Measurements from ENCODE around the gene MZF1.
"Not testable (repeated sequence)": the region's sequence is repeated elsewhere in the genome, so short reads cannot be mapped to it uniquely, and the experiment has no call there.

The MZF1 gene

DNA sequence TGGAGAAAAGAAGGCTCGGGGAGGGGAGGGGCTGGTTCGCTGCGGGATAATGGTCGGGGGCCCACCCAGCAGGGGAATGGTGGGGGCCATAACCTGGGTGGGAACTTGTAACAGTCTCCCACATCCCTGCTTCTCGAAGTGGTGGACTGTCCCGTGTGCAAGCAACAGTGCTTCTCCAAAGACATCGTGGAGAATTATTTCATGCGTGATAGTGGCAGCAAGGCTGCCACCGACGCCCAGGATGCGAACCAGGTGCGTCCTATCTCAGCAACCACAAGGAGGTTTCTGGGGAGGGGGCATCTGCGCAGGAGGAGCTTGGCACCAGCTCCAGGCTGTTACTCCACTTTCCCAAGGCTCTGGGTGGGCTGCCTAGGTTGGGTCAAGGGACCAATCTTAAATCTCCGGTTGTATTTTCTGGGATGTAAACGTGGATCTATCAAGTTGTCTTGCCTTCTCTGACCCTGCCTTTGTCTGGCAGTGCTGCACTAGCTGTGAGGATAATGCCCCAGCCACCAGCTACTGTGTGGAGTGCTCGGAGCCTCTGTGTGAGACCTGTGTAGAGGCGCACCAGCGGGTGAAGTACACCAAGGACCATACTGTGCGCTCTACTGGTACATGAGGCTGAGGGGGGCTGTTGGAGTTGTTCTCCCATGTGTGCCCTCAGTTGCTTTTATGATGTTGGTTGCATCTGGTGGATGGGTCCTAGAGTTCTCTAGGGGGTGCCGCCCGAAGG lies 27.7 kb downstream of the MZF1 start:
- DNase-seq (ENCODE audit: low read depth) = no peak
- TF ChIP-seq, protein P1, sequence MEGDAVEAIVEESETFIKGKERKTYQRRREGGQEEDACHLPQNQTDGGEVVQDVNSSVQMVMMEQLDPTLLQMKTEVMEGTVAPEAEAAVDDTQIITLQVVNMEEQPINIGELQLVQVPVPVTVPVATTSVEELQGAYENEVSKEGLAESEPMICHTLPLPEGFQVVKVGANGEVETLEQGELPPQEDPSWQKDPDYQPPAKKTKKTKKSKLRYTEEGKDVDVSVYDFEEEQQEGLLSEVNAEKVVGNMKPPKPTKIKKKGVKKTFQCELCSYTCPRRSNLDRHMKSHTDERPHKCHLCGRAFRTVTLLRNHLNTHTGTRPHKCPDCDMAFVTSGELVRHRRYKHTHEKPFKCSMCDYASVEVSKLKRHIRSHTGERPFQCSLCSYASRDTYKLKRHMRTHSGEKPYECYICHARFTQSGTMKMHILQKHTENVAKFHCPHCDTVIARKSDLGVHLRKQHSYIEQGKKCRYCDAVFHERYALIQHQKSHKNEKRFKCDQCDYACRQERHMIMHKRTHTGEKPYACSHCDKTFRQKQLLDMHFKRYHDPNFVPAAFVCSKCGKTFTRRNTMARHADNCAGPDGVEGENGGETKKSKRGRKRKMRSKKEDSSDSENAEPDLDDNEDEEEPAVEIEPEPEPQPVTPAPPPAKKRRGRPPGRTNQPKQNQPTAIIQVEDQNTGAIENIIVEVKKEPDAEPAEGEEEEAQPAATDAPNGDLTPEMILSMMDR (conservative IDR thresholded peaks at IDR 0.05; ENCODE audit: low read depth, low read length) = no peak
- peak overlapping the region; percentile 95 for H3K4me3 ChIP-seq (ENCODE audit: low read length)

GRCh38 chr19:58544591-58545285 lies 28.4 kb downstream of the MZF1 start:
- TF ChIP-seq, protein P1 (conservative IDR thresholded peaks at IDR 0.05; ENCODE audit: low read depth, low read length) = no peak
- H3K4me3 ChIP-seq (ENCODE audit: low read length) = peak overlapping the region; percentile 95
- DNase-seq (ENCODE audit: low read depth) = no peak

DNA sequence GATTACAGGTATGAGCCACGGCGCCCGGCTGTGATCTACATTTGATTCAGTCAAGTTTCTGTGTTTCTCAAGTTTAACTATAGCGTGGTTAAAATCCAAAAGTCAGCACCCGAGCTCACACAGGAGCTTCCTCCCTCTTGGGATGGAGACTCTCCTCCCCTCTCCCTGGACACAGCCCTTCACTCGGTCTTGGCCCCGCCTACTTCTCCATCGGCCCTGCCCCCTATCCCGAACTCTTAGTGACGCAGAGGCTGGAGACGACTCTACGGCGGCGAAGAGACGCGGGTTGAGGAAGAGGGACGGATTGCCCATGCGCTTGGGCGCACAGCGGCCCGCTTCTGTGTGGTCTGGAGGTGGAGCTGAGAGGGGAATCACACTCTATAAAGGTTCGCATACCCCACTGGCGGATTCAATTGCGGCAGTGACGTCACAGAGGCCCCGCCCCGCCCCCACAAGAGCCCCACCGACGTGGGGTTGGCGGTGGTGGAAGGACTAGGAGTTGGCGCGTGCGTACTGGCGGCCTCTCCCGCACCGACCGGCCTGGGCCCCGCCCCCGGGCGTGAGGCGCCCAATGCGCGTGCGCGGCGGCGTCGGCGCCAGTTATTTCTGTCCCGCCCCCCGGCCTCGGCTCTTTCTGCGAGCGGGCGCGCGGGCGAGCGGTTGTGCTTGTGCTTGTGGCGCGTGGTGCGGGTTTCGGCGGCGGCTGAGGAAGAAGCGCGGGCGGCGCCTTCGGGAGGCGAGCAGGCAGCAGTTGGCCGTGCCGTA lies 29.1 kb downstream of the MZF1 start, which contains the start of gene TRIM28:
Gene TRIM28 (plus strand): TSS at position 239 of the 765 bp plus-strand sequence. CDS start 694 bp downstream, outside the sequence.
- TF ChIP-seq, protein P1 (conservative IDR thresholded peaks at IDR 0.05; ENCODE audit: low read depth, low read length) = no peak
- peak within 1 kb of the TSS; percentile 95 for H3K4me3 ChIP-seq (ENCODE audit: low read length)
- peak; percentile 97 for DNase-seq (ENCODE audit: low read depth)

DNA sequence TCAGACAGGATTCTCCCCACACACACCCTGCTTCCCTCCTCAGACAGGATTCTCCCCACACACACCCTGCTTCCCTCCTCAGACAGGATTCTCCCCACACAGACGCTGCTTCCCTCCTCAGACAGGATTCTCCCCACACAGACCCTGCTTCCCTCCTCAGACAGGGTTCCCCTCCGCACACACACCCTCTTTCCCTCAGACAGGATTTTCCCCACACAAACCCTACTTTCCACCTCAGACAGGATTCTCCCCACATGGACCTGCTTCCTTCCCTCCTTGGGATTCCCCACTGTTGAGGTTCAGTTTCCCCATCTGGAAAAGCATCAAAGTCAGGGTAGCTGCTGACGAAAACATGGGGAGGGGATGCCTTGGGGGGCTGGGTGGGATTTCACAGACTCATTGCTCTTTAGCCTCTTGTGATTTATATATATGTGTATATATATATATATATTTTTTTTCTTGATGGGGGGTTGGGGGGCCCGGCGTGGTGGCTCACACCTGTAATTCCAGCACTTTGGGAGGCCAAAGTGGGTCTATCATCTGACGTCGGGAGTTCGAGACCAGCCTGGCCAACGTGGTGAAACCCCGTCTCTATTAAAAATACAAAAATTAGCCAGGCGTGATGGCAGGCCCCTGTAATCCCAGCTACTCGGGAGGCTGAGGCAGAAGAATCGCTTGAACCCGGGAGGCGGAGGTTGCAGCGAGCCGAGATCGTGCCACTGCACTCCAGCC lies 30.3 kb downstream of the MZF1 start:
- H3K4me3 ChIP-seq (ENCODE audit: low read length) = not testable (repeated sequence)

GRCh38 chr19:58539169-58539559 lies 34.0 kb downstream of the MZF1 start:
- not testable (repeated sequence) for DNase-seq (ENCODE audit: low read depth); H3K4me3 ChIP-seq (ENCODE audit: low read length)

More for the DNA sequence above, 30.3 kb downstream of the MZF1 start:
- DNase-seq (ENCODE audit: low read depth) = not testable (repeated sequence)

DNA sequence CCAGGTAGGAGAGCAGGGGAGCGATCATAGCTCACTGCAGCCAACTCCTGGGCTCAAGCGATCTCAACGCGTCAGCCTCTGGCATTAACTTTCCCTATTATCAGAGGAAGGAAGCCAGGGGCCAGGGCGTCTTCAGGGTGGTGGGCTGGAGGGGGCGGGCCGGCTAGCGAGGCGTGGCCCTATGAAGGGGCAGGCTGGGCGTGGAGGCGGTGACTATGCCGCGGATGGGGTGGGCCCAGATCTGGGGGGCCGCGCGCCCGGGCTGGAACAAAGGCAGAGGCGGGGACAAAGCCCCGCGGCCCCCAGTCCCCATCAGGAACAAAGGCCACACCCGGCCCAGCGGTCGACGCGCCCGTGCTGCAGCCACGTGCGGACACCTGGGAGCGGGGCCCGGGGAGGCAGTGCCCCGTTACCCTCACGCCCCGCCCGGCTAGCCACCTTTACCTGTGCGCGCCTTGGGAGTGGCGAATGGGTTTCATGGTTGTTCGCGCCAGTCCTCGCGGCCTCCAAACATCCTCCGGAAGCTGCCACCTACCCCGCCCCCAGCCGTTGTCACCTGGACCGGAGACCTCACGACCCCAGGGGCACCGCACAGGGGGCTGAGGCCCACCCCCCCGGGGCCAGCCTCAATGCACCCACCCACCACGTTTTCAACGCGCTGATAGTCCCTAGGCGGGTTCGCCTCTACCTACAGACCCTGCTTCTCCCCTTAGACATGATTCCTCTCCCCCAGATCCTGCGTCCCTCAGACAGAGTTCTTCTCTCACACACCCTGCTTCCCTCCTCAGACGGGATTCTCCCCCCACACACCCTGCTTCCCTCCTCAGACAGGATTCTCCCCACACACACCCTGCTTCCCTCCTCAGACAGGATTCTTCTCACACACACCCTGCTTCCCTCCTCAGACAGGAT lies 34.6 kb downstream of the MZF1 start:
- TF ChIP-seq, protein P1 (conservative IDR thresholded peaks at IDR 0.05; ENCODE audit: low read depth, low read length) = no peak
- no peak for DNase-seq (ENCODE audit: low read depth)
- H3K4me3 ChIP-seq (ENCODE audit: low read length) = peak overlapping the region; percentile 28

Data from retinal pigment epithelial cell (primary cell).